Activated T-helper 9 cell treated with anti-CD3 and anti-CD28 coated beads, Interleukin-2, amount 50 U/mL, for 16 hours (primary cell): Measurements from ENCODE around the gene PITPNC1.
A peak's percentile ranks its signal among the peaks of the same experiment; 100 is the strongest.
"Not testable (repeated sequence)": the region's sequence is repeated elsewhere in the genome, so short reads cannot be mapped to it uniquely, and the experiment has no call there.

Experiments
- DNase-seq: peaks from one replicate; pipeline ENCODE4 v3.0.0-alpha.2; 2020; ENCODE audit warnings: low read depth

The PITPNC1 gene

GRCh38 chr17:67687511-67687910, 310.4 kb downstream of the PITPNC1 start:
- DNase-seq = no peak

- no peak for DNase-seq
Measured at GRCh38 chr17:67689534-67690177, 312.6 kb downstream of the PITPNC1 start.

- no peak for DNase-seq
Measured at GRCh38 chr17:67693811-67694210, 316.7 kb downstream of the PITPNC1 start.

- DNase-seq = no peak
Measured at GRCh38 chr17:67696347-67696746, 319.3 kb downstream of the PITPNC1 start.

GRCh38 chr17:67696853-67697498, 319.9 kb downstream of the PITPNC1 start:
- no peak for DNase-seq

- DNase-seq = no peak
Measured at GRCh38 chr17:67700037-67700724, 323.1 kb downstream of the PITPNC1 start.

GRCh38 chr17:67700725-67701119, 323.6 kb downstream of the PITPNC1 start:
- no peak for DNase-seq

GRCh38 chr17:67702861-67703260, 325.8 kb downstream of the PITPNC1 start:
- DNase-seq = not testable (repeated sequence)

GRCh38 chr17:67707442-67707841, 330.4 kb downstream of the PITPNC1 start:
- no peak for DNase-seq

- no peak for DNase-seq
Measured at GRCh38 chr17:67708378-67708777, 331.3 kb downstream of the PITPNC1 start.

GRCh38 chr17:67711916-67712315, 334.8 kb downstream of the PITPNC1 start:
- DNase-seq = no peak

GRCh38 chr17:67712375-67712774, 335.3 kb downstream of the PITPNC1 start:
- no peak for DNase-seq

GRCh38 chr17:67713169-67713568, 336.1 kb downstream of the PITPNC1 start:
- DNase-seq = no peak

- DNase-seq = no peak
Measured at GRCh38 chr17:67716405-67716798, 339.3 kb downstream of the PITPNC1 start.

GRCh38 chr17:67717192-67717623, 340.1 kb downstream of the PITPNC1 start:
- DNase-seq = no peak

- peak; percentile 99 for DNase-seq
Measured at GRCh38 chr17:67717624-67718324, 340.7 kb downstream of the PITPNC1 start, which contains the start of gene NOL11. TSS of gene NOL11 (plus strand) at chr17:67717936. CDS start at chr17:67717948, 12 bp downstream.

GRCh38 chr17:67718325-67718941, 341.4 kb downstream of the PITPNC1 start:
- DNase-seq = peak; percentile 7

GRCh38 chr17:67725373-67725791, 348.3 kb downstream of the PITPNC1 start:
- no peak for DNase-seq

- no peak for DNase-seq
Measured at GRCh38 chr17:67725807-67726206, 348.7 kb downstream of the PITPNC1 start.

- DNase-seq = not testable (repeated sequence)
Measured at GRCh38 chr17:67727152-67728039, 350.3 kb downstream of the PITPNC1 start.

- DNase-seq = no peak
Measured at GRCh38 chr17:67729903-67730302, 352.8 kb downstream of the PITPNC1 start.
